DND-41 (cell line): ENCODE results near the gene MAP3K14.

Source experiments
- CTCF ChIP-seq: IDR thresholded peaks from 2 replicates; pipeline ENCODE4 v1.5.1; 2012; ENCODE audit warnings: borderline replicate concordance, low read length, moderate library complexity, mild to moderate bottlenecking; ENCODE audit not compliant: poor library complexity, severe bottlenecking; ENCODE audit errors: extremely low read depth
- EZH2 ChIP-seq: IDR thresholded peaks from 3 replicates; pipeline ENCODE4 v1.6.1; 2012; ENCODE audit warnings: borderline replicate concordance, low read depth, mild to moderate bottlenecking, moderate library complexity, low read length, inconsistent platforms; ENCODE audit not compliant: severe bottlenecking

- TF ChIP-seq CTCF (no peak), EZH2 (no peak)
Observed at GRCh38 chr17:45233423-45233924, 83.3 kb downstream of the MAP3K14 start.
